AG04450 (cell line): ENCODE measurements around the gene FNBP1. TPM values are rescaled to one million over a fixed set of nuclear protein-coding genes. Genes with fewer than 3 reads are reported as not detected.

Source experiments
- CTCF ChIA-PET: fragments of 300-600, 350-600 bp; formaldehyde crosslinking; extraction: SDS; loops from one replicate; lab custom pipeline; 2022; ENCODE audit warnings: antibody characterized with exemption, inconsistent platforms; lab: Charles Lee
- POLR2A ChIA-PET: fragments of 350-600 bp; formaldehyde crosslinking; extraction: SDS; loops from one replicate; lab custom pipeline; 2021; ENCODE audit warnings: antibody characterized with exemption, inconsistent platforms; lab: Yijun Ruan, JAX
- DNase-seq: peaks from one replicate; pipeline ENCODE4 v3.0.0-alpha.2; 2011; ENCODE audit warnings: low read depth, low spot score
- H3K27ac ChIP-seq: one replicate; pipeline ENCODE4 v1.5.1; 2012; ENCODE audit warnings: low read depth, low read length, control low read depth
- H3K27me3 ChIP-seq: one replicate; pipeline ENCODE4 v1.6.0; 2012; ENCODE audit warnings: low read length; ENCODE audit not compliant: control insufficient read depth, insufficient read depth
- H3K4me3 ChIP-seq: 2 replicates; pipeline ENCODE4 v1.5.1; 2011; ENCODE audit warnings: mild to moderate bottlenecking, low read depth, low read length, control low read depth
- H3K9me3 ChIP-seq: 2 replicates; pipeline ENCODE4 v1.5.1; 2012; ENCODE audit warnings: low read length; ENCODE audit not compliant: control insufficient read depth, insufficient read depth
- polyA plus RNA-seq: library from polyadenylated mRNA; depleted of rRNA; stranded (reverse); fragments of >200 nt; gene quantifications from 2 replicates; pipeline ENCODE4 v1.2.3, GENCODE V29; 2011
- TF ChIP-seq, protein P1 (sequence below): IDR thresholded peaks from 2 replicates; pipeline ENCODE4 v1.5.1; 2011; ENCODE audit warnings: low read depth, low read length, control low read depth, inconsistent platforms

FNBP1 gene
- polyA plus RNA-seq, 1 experiment, result 22.3 TPM

DNA sequence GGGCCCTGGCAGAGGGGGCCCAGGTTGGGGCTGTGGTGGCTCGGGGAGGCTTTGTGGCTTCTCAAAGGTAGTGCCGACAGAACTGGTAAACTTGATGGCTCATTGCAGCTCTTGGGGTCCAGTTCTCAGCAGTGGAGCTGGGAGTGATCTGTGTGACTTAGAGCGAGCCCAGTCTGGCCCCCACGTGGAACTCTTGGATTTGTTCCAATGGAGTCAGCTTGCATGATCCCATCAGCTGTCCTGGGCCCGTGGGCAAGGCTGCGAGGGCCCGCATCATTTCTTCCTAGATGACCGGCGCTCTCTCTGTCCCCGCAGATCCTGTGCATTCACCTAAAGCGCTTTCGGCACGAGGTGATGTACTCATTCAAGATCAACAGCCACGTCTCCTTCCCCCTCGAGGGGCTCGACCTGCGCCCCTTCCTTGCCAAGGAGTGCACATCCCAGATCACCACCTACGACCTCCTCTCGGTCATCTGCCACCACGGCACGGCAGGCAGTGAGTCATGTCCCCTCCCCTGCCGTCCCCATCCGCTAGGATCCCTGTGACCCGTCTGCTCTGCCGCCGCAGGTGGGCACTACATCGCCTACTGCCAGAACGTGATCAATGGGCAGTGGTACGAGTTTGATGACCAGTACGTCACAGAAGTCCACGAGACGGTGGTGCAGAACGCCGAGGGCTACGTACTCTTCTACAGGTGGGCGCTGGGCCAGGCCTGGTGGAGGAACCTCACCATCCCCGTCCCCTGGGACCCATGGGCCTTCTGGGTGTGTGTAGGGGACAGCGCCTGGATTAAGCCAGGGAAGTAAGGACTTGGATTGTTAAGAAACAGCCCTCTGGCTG lies 168.5 kb downstream of the FNBP1 start:
- no peak for DNase-seq
- Histone ChIP-seq H3K27me3 (no peaks in the 10 kb centered on the region), H3K4me3 (no peak overlapping the region), H3K27ac (no peak overlapping the region), H3K9me3 (no peaks in the 10 kb centered on the region; the same call in 1 of the 2 replicates)
- TF ChIP-seq, protein P1, sequence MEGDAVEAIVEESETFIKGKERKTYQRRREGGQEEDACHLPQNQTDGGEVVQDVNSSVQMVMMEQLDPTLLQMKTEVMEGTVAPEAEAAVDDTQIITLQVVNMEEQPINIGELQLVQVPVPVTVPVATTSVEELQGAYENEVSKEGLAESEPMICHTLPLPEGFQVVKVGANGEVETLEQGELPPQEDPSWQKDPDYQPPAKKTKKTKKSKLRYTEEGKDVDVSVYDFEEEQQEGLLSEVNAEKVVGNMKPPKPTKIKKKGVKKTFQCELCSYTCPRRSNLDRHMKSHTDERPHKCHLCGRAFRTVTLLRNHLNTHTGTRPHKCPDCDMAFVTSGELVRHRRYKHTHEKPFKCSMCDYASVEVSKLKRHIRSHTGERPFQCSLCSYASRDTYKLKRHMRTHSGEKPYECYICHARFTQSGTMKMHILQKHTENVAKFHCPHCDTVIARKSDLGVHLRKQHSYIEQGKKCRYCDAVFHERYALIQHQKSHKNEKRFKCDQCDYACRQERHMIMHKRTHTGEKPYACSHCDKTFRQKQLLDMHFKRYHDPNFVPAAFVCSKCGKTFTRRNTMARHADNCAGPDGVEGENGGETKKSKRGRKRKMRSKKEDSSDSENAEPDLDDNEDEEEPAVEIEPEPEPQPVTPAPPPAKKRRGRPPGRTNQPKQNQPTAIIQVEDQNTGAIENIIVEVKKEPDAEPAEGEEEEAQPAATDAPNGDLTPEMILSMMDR, result no peak
- CTCF ChIA-PET, result no interaction called here
- POLR2A ChIA-PET, result no interaction called here

DNA sequence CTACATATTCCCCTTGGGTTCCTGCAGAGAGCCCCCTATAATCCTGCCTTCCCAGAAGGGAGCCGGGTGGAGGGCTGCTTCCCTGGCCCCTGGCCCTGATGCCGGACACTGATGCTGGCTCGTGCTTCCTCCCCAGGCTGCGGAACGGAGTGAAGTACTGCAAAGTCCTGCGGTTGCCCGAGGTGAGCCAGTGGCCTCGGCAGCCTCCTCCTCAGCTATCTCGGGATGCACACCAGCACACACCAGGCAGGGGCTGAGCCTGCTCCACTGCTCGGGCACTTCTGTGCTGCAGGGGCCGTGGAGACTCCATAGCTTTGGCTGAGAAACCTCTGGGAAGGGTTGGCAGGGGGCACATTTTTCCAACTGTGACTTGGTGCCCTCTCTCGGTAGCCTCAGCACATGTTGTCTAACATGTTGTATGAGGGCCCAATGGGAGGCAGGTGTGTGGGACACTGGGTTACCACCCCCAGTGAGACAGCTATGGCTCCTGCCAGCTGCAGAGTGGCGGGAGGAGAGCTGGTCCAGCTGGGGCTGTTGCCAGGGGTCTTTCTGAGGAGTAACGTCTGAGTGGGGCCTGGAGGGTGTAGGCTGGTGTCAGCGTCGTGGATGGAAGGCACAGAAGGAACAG lies 169.3 kb downstream of the FNBP1 start:
- POLR2A ChIA-PET, result interaction anchor here (0.6 kb wide), 1 partner anchor 150 kb away, joined by 5 read pairs; no protein-coding TSS in a partner anchor
- Histone ChIP-seq H3K4me3 (no peak overlapping the region), H3K27me3 (no peaks in the 10 kb centered on the region), H3K9me3 (no peaks in the 10 kb centered on the region; the same call in 1 of the 2 replicates), H3K27ac (no peak overlapping the region)
- TF ChIP-seq, protein P1, result no peak
- CTCF ChIA-PET, result no interaction called here
- no peak for DNase-seq

DNA sequence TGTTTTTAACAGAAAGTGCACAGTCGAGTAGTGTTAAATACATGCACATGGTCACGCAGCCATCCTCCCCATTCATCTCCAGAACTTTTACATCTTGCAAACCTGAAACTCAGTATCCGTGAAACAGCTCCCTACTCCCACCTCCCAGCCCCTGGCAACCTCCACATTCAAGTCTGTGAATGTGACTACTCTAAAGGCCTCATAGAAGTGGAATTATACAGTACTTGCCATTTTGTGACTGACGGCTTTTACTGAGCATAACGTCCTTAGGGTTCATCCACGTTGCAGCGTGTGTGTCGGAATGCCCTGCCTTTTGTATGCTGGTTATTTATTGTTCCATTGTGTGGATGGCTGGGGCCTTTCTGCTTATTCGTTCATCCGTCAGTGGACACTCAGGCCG lies 171.9 kb downstream of the FNBP1 start:
- H3K27me3 ChIP-seq, result no peaks in the 10 kb centered on the region
- POLR2A ChIA-PET, result no interaction called here
- H3K27ac ChIP-seq, result no peak overlapping the region
- TF ChIP-seq, protein P1, result no peak
- H3K9me3 ChIP-seq, result no peaks in the 10 kb centered on the region; the same call in 1 of the 2 replicates
- no peak overlapping the region for H3K4me3 ChIP-seq
- CTCF ChIA-PET, result no interaction called here
- no peak for DNase-seq

DNA sequence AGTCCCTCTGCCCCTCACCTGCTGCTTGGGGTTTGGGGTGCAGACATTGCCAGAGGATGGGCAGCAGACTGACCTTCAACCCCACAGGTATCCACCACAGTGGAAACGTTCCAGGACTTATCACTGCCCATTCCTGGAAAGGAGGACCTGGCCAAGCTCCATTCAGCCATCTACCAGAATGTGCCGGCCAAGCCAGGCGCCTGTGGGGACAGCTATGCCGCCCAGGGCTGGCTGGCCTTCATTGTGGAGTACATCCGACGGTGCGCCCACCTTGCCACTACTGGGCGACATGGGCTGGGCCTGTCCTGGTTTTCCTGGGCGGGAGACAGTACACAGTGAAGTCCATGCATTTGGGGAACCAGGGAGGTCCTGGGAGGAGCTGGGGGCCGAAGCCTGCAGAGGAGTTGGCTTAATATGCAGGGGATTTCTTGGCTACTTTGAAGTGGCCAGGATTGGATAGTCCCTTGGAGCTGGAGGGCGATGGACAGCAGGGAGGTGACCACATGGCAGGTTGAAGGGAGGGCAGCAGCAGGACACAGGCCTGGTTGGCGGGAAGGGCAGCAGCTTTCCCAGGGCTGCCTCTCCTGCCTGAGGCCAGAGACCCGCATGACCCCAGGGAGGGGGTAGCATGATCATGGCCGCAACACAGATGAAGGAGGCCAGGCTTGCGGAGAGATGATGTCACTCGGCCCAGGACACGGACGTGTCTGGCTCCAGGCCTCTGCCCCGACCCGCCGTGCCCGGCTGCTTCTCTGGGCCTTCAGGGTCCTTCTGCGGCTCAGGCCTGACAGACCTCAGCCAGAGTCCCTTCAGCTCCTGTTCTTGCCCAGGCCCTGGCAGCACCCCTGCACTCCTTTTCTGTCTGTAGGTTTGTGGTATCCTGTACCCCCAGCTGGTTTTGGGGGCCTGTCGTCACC lies 173.1 kb downstream of the FNBP1 start:
- POLR2A ChIA-PET, result no interaction called here
- TF ChIP-seq, protein P1, result no peak

More for the DNA sequence above, 173.1 kb downstream of the FNBP1 start:
- H3K27ac ChIP-seq, result no peak overlapping the region
- no peak overlapping the region for H3K4me3 ChIP-seq
- H3K27me3 ChIP-seq, result no peaks in the 10 kb centered on the region
- no peak for DNase-seq
- CTCF ChIA-PET, result no interaction called here
- H3K9me3 ChIP-seq, result no peaks in the 10 kb centered on the region; the same call in 1 of the 2 replicates
